HepG2 (cell line): ENCODE results near the gene TMPRSS15. TPM values are rescaled to one million over a fixed set of nuclear protein-coding genes. Genes with fewer than 3 reads are reported as not detected.

Source experiments
- ATAC-seq: fragments of 200-7000 bp; cut with Tn5 transposase; 3 replicates; pipeline ENCODE4 v1.9.1; 2020; ENCODE audit warnings: mild to moderate bottlenecking, moderate library complexity
- BruUV-seq: library from RNA; stranded (reverse); fragments of 400-500 nt; replicated peaks from 2 replicates; lab custom pipeline; 2021; lab: Mats Ljungman, UMichigan
- CTCF ChIA-PET: fragments of 300-600 bp; formaldehyde crosslinking; extraction: SDS; loops from one replicate; lab custom pipeline; 2021; ENCODE audit warnings: low total read pairs, inconsistent platforms, low intra/inter-chr PET ratio; lab: Yijun Ruan, JAX
- POLR2A ChIA-PET: fragments of 350-600 bp; sonication (Branson Sonifier 250); formaldehyde crosslinking; loops from one replicate; lab custom pipeline; 2020; ENCODE audit warnings: antibody characterized with exemption, inconsistent platforms; lab: Yijun Ruan, JAX
- DNase-seq: peaks from one replicate; pipeline ENCODE4 v3.0.0-alpha.2; 2015; ENCODE audit warnings: low spot score
- FAIRE-seq: peaks from 3 replicates; lab custom pipeline; 2011; peaks lifted over from hg19 to GRCh38; lab: Jason Lieb, UNC
- H2AFZ ChIP-seq: one replicate; pipeline ENCODE4 v1.6.1; 2011; ENCODE audit warnings: low read length, inconsistent platforms
- H3K27ac ChIP-seq: fragments of 300-600 bp; 3 replicates; pipeline ENCODE4 v1.8.0; 2011; ENCODE audit warnings: mixed run types, mild to moderate bottlenecking, mixed read lengths, low read length, inconsistent platforms; ENCODE audit not compliant: insufficient read depth; ENCODE audit errors: extremely low read length
- H3K27me3 ChIP-seq, 2 experiments: fragments of 200-600 bp in 1 of 2; 2 replicates in 1 of 2; 3 replicates in 1 of 2; pipeline versions ENCODE4 v1.6.0 to v1.8.0; 2011; ENCODE audit warnings: low read length in 2 of 2, mild to moderate bottlenecking in 2 of 2, moderate library complexity in 2 of 2, inconsistent platforms in 1 of 2; ENCODE audit not compliant: insufficient read depth in 2 of 2, control insufficient read depth in 1 of 2
- H3K36me3 ChIP-seq, 2 experiments: fragments of 200-600 bp in 1 of 2; replicated peaks in 1 of 2; 2 replicates in 1 of 2; 3 replicates in 1 of 2; pipeline versions ENCODE4 v1.5.1 to v1.8.0; 2011; ENCODE audit warnings: low read length in 2 of 2, inconsistent platforms in 1 of 2; ENCODE audit not compliant: insufficient read depth in 2 of 2, control insufficient read depth in 1 of 2
- H3K4me1 ChIP-seq: 2 replicates; pipeline ENCODE4 v1.5.1; 2012; ENCODE audit warnings: low read length, inconsistent platforms; ENCODE audit not compliant: insufficient read depth
- H3K4me2 ChIP-seq: 2 replicates; pipeline ENCODE4 v1.6.0; 2011; ENCODE audit warnings: low read depth, low read length, inconsistent platforms
- H3K4me3 ChIP-seq, 3 experiments: fragments of 200-600 bp in 1 of 3; sonication (generic), shearing (Covaris generic) in 1 of 3; replicated peaks in 1 of 3; 2 replicates each; pipeline ENCODE4 v1.5.1; 2011 to 2016; ENCODE audit warnings: low read length in 3 of 3, inconsistent platforms in 2 of 3, low read depth in 2 of 3, mild to moderate bottlenecking in 2 of 3, control low read depth in 1 of 3, mixed read lengths in 1 of 3; ENCODE audit not compliant: insufficient read depth in 1 of 3
- H3K79me2 ChIP-seq: one replicate; pipeline ENCODE4 v1.6.1; 2011; ENCODE audit warnings: low read length, inconsistent platforms; ENCODE audit not compliant: insufficient read depth
- H3K9ac ChIP-seq: 2 replicates; pipeline ENCODE4 v1.6.0; 2011; ENCODE audit warnings: mild to moderate bottlenecking, low read depth, low read length, inconsistent platforms; ENCODE audit not compliant: insufficient read depth
- H3K9me3 ChIP-seq: 2 replicates; pipeline ENCODE4 v1.5.1; 2012; ENCODE audit warnings: mild to moderate bottlenecking, low read length
- H4K20me1 ChIP-seq: 2 replicates; pipeline ENCODE4 v1.6.0; 2011; ENCODE audit warnings: inconsistent platforms, mild to moderate bottlenecking, low read length, moderate library complexity; ENCODE audit not compliant: insufficient read depth
- FOSL2 ChIP-seq: sonication (generic); formaldehyde crosslinking; IDR thresholded peaks from 2 replicates; pipeline ENCODE4 v1.4.0; 2020; ENCODE audit warnings: missing genetic modification reagents
- FOXC1 ChIP-seq: sonication (generic); formaldehyde crosslinking; IDR thresholded peaks from 2 replicates; pipeline ENCODE4 v1.8.0; 2022; ENCODE audit warnings: mild to moderate bottlenecking, missing genetic modification reagents, borderline replicate concordance
- HNRNPH1 ChIP-seq: fragments of 200-400 bp; formaldehyde crosslinking; optimal IDR thresholded peaks from 2 replicates; pipeline ENCODE3; 2017; ENCODE audit warnings: mild to moderate bottlenecking, low read depth, low read length
- ZFYVE20 ChIP-seq: sonication (generic); formaldehyde crosslinking; IDR thresholded peaks from 2 replicates; pipeline ENCODE4 v1.8.0; 2023; ENCODE audit warnings: low read depth, mild to moderate bottlenecking, moderate library complexity, missing genetic modification reagents, borderline replicate concordance
- ZNF205 ChIP-seq: IDR thresholded peaks from 2 replicates; pipeline ENCODE4 v1.6.1; 2018; ENCODE audit warnings: missing biosample characterization, missing genetic modification reagents
- ZNF337 ChIP-seq: sonication (generic); formaldehyde crosslinking; IDR thresholded peaks from 2 replicates; pipeline ENCODE4 v1.5.1; 2020; ENCODE audit warnings: missing genetic modification reagents, low read depth, mild to moderate bottlenecking, borderline replicate concordance
- WGBS: methylation state at CpG from one replicate; pipeline ENCODE4 v1.1.6; 2017; ENCODE audit warnings: low lambda C conversion rate; 5-methylcytosine and 5-hydroxymethylcytosine counted together
- in situ Hi-C: cut with HindIII; loops from 2 replicates; pipeline ENCODE4 v1.10.0; 2017; ENCODE audit warnings: low pct_unique_long_range_greater_than_20kb; ENCODE audit not compliant: extremely low pct_ligation_motif_present
- intact Hi-C: fragments of 100-400 bp; cut with micrococcal nuclease; formaldehyde crosslinking; loops from one replicate; pipeline ENCODE4 v1.10.0; 2022; ENCODE audit not compliant: unreplicated experiment
- polyA plus RNA-seq, 8 experiments: library from polyadenylated mRNA; depleted of rRNA in 3 of 8; stranded (reverse) in 7 of 8; unstranded in 1 of 8; fragments of >200 nt; fragmentation: Illumina TruSeq in 4 of 8; extraction: Trizol in 4 of 8; gene quantifications; 2 replicates each; pipeline versions ENCODE4 v1.2.1 to v1.2.3, GENCODE V29; 2011 to 2016; ENCODE audit warnings: low read depth in 4 of 8, missing spikeins in 1 of 8, mixed read lengths in 1 of 8; ENCODE audit not compliant: insufficient read depth in 1 of 8
- total RNA-seq, 5 experiments: library from RNA; depleted of rRNA; stranded (reverse); fragments of >200 nt; fragmentation: Illumina TruSeq; extraction: Trizol; gene quantifications; 2 replicates each; pipeline ENCODE4 v1.2.3, GENCODE V29; 2016; ENCODE audit warnings: low read depth in 1 of 5
- TF ChIP-seq, protein P1 (sequence below): sonication (generic); formaldehyde crosslinking; conservative IDR thresholded peaks from 2 replicates; pipeline ENCODE4 v1.5.0; 2020; ENCODE audit warnings: missing genetic modification reagents
- TF ChIP-seq, protein P2 (sequence below): sonication (generic); formaldehyde crosslinking; IDR thresholded peaks from 2 replicates; pipeline ENCODE4 v1.8.1; 2023; ENCODE audit warnings: mild to moderate bottlenecking, missing genetic modification reagents, borderline replicate concordance
- TF ChIP-seq, protein P3 (sequence below): sonication (generic); formaldehyde crosslinking; IDR thresholded peaks from 2 replicates; pipeline ENCODE4 v1.8.0; 2022; ENCODE audit warnings: mild to moderate bottlenecking, missing genetic modification reagents, moderate library complexity
- TF ChIP-seq, protein P4 (sequence below): sonication (generic); formaldehyde crosslinking; IDR thresholded peaks from 2 replicates; pipeline ENCODE4 v1.4.0; 2020; ENCODE audit warnings: missing genetic modification reagents
- TF ChIP-seq, protein P5 (sequence below): sonication (generic); formaldehyde crosslinking; IDR thresholded peaks from 2 replicates; pipeline ENCODE4 v1.5.0; 2020; ENCODE audit warnings: missing genetic modification reagents, mild to moderate bottlenecking, borderline replicate concordance
- TF ChIP-seq, protein P6 (sequence below): sonication (generic); formaldehyde crosslinking; IDR thresholded peaks from 2 replicates; pipeline ENCODE4 v1.4.0; 2020; ENCODE audit warnings: missing genetic modification reagents, mild to moderate bottlenecking, borderline replicate concordance
- TF ChIP-seq, protein P7 (sequence below): sonication (generic); formaldehyde crosslinking; IDR thresholded peaks from 2 replicates; pipeline ENCODE4 v1.8.0; 2023; ENCODE audit warnings: mild to moderate bottlenecking, missing genetic modification reagents
- TF ChIP-seq, protein P8 (sequence below): sonication (generic); formaldehyde crosslinking; IDR thresholded peaks from 2 replicates; pipeline ENCODE4 v1.4.0; 2020; ENCODE audit warnings: mild to moderate bottlenecking, missing genetic modification reagents

Gene TMPRSS15
- total and polyA plus RNA-seq, 2 of the 13 experiments (the other 11 are each of a cell fraction or from before 2014, with no cell fraction given) = not detected

DNA sequence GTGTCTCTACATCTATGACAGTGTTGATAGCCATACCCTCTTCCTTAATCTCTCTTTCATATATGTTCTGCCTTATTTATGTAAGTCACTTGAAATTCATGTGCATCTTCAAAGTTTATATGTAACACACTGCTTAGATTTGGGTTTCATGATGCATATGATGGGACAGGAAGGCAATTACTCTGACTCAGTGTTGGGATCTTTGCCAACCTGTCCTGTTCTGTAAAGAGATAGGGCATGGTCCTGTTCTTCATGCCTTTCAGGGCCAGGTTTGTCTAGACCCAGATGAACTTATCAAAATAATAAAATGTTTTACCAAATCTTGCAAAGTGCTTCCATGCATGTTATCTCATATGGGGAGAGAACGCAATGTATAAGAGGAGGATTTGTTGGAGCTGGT is 69.5 kb downstream of the TMPRSS15 start (continued):
- TF ChIP-seq FOXC1 (no peak), ZFYVE20 (CRISPR knock-in tag) (no peak)
- TF ChIP-seq, protein P1, sequence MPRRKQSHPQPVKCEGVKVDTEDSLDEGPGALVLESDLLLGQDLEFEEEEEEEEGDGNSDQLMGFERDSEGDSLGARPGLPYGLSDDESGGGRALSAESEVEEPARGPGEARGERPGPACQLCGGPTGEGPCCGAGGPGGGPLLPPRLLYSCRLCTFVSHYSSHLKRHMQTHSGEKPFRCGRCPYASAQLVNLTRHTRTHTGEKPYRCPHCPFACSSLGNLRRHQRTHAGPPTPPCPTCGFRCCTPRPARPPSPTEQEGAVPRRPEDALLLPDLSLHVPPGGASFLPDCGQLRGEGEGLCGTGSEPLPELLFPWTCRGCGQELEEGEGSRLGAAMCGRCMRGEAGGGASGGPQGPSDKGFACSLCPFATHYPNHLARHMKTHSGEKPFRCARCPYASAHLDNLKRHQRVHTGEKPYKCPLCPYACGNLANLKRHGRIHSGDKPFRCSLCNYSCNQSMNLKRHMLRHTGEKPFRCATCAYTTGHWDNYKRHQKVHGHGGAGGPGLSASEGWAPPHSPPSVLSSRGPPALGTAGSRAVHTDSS (CRISPR knock-in tag) = no peak
- TF ChIP-seq, protein P2, sequence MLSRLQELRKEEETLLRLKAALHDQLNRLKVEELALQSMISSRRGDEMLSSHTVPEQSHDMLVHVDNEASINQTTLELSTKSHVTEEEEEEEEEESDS (CRISPR knock-in tag) = no peak
- TF ChIP-seq, protein P3, sequence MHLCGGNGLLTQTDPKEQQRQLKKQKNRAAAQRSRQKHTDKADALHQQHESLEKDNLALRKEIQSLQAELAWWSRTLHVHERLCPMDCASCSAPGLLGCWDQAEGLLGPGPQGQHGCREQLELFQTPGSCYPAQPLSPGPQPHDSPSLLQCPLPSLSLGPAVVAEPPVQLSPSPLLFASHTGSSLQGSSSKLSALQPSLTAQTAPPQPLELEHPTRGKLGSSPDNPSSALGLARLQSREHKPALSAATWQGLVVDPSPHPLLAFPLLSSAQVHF (CRISPR knock-in tag) = no peak

DNA sequence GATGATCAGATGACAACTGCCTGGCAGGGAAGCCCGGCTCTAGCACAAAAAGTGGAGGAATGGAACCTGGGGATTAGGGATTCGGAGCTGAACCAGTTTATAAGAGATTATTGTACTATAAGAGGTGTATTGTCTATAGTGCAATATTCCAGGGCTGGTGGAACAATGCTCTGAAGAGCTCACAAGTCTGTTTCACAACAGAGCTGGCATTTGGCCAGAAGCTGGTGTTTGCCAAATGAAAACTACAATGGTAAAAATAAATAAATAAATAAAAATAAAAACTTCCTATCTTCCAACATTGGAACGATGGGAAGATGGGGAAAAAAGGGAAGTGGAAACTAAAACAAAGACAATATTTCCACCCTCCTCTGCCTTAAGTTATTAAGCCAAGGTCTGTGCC is 85.4 kb downstream of the TMPRSS15 start:
- H3K4me1 ChIP-seq = no peaks in the 10 kb centered on the region
- no peaks in the 10 kb centered on the region for H4K20me1 ChIP-seq
- no TSS peak for BruUV-seq
- DNase-seq (no peak), ATAC-seq (no peak), FAIRE-seq (no peak)
- no peak overlapping the region for H3K9ac ChIP-seq
- no peak overlapping the region for H3K27ac ChIP-seq
- 1% methylated on average over 3 of the region's 3 CpGs for WGBS
- no peaks in the 10 kb centered on the region for H3K79me2 ChIP-seq
- intact Hi-C loops (no loop called here), in situ Hi-C loops (no loop called here)
- ChIA-PET POLR2A (no interaction called here), CTCF (no interaction called here)
- no peak overlapping the region for H2AFZ ChIP-seq
- no peaks in the 10 kb centered on the region for H3K36me3 ChIP-seq
- no peak overlapping the region for H3K4me3 ChIP-seq
- H3K4me2 ChIP-seq = no peak overlapping the region
- H3K27me3 ChIP-seq = no peaks in the 10 kb centered on the region
- peaks cover 4% of the 10 kb centered on the region; the same call in 1 of the 2 replicates for H3K9me3 ChIP-seq
- no peak for TF ChIP-seq ZNF205 (CRISPR knock-in tag)
- no peak for TF ChIP-seq HNRNPH1
- TF ChIP-seq FOSL2 (CRISPR knock-in tag) = no peak
- TF ChIP-seq, protein P4, sequence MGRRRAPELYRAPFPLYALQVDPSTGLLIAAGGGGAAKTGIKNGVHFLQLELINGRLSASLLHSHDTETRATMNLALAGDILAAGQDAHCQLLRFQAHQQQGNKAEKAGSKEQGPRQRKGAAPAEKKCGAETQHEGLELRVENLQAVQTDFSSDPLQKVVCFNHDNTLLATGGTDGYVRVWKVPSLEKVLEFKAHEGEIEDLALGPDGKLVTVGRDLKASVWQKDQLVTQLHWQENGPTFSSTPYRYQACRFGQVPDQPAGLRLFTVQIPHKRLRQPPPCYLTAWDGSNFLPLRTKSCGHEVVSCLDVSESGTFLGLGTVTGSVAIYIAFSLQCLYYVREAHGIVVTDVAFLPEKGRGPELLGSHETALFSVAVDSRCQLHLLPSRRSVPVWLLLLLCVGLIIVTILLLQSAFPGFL (CRISPR knock-in tag) = no peak
- no peak for TF ChIP-seq ZNF337 (CRISPR knock-in tag)
- TF ChIP-seq, protein P5, sequence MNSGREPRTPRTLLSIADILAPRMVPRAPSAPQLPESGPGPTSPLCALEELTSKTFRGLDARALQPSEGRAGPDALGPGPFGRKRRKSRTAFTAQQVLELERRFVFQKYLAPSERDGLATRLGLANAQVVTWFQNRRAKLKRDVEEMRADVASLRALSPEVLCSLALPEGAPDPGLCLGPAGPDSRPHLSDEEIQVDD (CRISPR knock-in tag) = no peak
- TF ChIP-seq, protein P6, sequence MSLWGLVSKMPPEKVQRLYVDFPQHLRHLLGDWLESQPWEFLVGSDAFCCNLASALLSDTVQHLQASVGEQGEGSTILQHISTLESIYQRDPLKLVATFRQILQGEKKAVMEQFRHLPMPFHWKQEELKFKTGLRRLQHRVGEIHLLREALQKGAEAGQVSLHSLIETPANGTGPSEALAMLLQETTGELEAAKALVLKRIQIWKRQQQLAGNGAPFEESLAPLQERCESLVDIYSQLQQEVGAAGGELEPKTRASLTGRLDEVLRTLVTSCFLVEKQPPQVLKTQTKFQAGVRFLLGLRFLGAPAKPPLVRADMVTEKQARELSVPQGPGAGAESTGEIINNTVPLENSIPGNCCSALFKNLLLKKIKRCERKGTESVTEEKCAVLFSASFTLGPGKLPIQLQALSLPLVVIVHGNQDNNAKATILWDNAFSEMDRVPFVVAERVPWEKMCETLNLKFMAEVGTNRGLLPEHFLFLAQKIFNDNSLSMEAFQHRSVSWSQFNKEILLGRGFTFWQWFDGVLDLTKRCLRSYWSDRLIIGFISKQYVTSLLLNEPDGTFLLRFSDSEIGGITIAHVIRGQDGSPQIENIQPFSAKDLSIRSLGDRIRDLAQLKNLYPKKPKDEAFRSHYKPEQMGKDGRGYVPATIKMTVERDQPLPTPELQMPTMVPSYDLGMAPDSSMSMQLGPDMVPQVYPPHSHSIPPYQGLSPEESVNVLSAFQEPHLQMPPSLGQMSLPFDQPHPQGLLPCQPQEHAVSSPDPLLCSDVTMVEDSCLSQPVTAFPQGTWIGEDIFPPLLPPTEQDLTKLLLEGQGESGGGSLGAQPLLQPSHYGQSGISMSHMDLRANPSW = no peak
- TF ChIP-seq, protein P7, sequence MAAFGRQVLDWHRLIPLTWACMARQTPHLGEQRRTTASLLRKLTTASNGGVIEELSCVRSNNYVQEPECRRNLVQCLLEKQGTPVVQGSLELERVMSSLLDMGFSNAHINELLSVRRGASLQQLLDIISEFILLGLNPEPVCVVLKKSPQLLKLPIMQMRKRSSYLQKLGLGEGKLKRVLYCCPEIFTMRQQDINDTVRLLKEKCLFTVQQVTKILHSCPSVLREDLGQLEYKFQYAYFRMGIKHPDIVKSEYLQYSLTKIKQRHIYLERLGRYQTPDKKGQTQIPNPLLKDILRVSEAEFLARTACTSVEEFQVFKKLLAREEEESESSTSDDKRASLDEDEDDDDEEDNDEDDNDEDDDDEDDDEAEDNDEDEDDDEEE (CRISPR knock-in tag) = no peak
- TF ChIP-seq, protein P8, sequence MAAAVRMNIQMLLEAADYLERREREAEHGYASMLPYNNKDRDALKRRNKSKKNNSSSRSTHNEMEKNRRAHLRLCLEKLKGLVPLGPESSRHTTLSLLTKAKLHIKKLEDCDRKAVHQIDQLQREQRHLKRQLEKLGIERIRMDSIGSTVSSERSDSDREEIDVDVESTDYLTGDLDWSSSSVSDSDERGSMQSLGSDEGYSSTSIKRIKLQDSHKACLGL (CRISPR knock-in tag) = no peak
